Umbilical cord (tissue), 2 donors: ENCODE results near the gene NPY5R. TPM values are rescaled to one million over a fixed set of nuclear protein-coding genes. Genes with fewer than 3 reads are reported as not detected.

Experiments
- DNase-seq: peaks from one replicate; pipeline ENCODE4 v3.0.0-alpha.2; 2015; ENCODE audit warnings: low spot score
- total RNA-seq: library from RNA; depleted of rRNA; stranded (reverse); fragments of >200 nt; gene quantifications from one replicate; pipeline ENCODE4 v1.2.3, GENCODE V29; 2014; ENCODE audit warnings: low replicate concordance; ENCODE audit not compliant: insufficient read depth

Gene NPY5R
- 5.8 TPM for total RNA-seq

DNA sequence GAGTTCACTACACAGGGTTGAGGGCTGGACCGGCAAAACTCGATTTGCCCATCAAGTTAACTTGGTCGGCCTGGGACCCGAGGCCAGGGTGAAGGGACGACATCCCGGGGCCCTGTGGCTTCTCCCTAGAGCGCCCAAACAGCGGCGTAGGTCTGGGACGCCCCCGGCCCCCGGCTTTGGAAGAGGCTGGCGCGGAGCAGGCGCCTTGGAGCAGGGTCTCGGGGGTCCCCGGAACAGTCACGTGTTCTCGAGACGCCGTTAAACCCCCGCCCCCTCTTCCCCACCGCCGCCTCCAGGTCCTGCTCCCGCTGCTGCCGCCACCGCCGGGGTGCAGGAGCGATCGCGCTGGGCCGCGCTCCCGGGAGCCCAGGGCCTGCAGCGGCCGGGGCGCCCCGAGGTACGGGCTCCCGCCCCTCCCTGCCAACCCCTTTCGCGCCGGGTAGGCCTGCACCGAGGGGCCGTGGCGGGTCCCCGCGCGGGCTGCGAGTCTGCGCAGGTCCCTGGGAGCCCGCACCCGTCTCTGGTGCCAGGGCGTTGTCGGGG is at the start of gene NPY5R:
Gene NPY5R, plus strand, starts transcription at position 289 of the 543 bp plus-strand sequence. CDS start 6,382 bp downstream, outside the sequence.
- DNase-seq: no peak

DNA sequence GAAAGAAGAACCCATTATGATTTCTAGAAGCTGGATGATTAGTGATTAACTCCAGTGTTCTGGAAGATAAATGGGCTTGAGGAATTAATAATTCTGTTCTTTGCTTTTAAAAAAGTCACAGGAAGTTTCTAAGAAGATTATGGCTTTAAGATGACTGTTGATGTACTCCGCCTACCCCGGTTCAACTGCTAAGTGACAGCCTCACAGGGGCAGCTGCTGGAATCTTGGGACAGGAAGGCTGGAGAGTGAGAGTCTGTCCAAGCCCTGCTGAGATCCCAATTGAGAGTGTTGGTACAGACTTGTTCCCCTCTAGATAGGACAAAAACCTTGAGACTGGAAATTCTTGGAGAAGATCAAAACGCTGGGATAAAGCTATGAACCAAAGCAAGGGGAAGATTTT is 48.6 kb upstream of the NPY5R start:
- no peak for DNase-seq

DNA sequence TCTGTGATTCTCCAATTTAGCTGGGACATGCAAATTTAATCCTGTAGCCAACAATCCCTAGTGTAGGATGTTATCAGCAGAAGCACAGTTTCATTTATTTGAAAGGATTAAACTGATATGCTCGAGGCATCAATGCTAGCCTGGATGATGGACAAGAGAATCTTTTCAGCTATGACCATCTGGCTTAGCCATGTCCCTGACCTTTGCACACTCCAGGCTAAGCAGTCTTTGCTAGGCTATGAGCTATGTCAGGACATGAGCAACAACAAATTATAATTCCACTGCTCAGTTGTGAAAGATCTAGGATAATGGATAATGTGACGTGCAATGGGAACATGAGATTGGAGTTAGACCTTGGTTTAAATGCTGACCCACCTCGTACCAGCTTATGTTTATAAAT is 43.2 kb upstream of the NPY5R start:
- DNase-seq: no peak

DNA sequence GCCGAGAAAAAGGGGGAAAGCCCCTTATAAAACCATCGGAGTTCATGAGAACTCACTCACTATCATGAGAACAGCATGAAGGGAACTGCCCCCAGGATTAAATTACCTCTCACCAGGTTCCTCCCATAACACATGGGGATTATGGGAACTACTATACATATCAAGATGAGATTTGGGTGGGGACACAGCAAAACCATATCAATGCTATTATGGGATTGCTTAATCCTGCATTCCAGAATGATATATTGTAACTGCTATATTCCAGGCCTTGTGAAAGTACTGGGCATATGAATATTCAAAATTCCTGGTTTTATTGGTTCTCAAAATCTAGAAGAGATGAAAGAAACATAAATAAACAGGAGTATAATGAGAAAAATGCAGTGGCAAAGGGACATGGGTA is 40.6 kb upstream of the NPY5R start:
- no peak for DNase-seq

DNA sequence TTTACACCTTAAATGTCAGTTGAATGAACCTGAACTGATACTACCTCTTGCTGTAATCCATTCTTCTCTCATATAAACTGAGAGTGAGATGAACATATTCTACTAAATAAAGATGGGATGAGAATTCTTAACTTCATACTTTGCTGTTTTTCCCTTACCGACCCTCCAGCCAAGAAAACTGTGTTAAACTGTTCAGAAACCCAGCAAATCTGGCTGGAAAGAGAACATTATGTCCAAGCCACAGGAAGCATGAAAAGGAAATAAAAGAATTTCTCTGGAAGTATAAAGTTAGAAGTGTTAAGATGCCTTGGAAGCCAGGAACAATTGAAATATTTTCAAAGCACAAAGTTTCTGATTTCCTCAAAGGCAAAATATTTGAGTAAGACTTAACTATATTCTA is 34.2 kb upstream of the NPY5R start:
- no peak for DNase-seq

DNA sequence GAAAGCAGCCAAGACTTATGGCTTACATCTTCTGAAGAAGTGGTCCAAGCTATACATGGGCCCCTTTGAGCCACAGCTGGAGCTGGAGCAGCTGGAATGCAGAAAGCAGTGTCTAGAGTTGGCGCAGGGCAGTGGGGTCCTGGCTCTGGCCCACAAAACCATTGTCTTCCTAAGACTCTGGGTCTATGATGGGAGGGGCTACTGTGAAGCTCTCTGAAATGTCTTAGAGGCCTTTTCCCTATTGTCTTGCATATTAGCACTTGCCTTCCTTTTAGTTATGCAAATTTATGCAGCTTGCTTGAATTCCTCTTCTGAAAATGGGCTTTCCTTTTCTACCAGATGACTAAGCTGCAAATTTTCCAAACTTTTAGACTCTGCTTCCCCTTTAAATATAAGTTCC is 26.6 kb upstream of the NPY5R start:
- DNase-seq: no peak

DNA sequence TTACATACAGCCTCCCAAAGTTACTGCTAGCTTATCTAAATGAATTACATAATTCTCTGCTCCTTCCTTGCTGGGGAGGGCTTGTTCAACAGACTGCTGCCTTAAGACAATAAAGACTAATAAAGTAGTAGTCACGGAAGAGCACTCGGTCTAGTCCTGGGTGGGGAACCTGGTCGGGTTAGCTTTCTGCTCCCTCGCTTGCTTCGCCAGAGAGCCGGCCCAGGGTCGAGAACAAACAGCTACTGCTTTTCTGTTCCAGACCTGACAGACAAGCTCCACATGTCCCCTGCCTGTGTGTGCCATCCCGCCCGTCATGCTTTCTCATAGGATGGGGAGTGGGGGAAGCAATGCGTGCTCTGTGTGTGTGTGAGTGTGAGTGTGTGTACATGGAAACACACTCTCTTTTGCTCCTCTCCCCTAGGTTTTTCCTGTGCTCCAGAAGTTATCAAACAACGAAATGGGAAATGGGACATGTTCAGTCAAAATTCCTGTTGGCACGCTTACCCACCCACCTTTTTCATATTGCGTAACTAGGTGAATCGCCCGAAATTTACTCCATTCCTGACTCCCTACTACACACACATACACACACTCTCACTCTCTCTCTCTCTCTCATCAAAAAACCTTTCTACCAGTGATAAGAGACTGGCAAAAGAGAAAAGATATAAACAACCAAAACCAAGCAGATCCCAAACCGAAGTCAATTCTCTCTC is 12.6 kb upstream of the NPY5R start:
- no peak for DNase-seq

DNA sequence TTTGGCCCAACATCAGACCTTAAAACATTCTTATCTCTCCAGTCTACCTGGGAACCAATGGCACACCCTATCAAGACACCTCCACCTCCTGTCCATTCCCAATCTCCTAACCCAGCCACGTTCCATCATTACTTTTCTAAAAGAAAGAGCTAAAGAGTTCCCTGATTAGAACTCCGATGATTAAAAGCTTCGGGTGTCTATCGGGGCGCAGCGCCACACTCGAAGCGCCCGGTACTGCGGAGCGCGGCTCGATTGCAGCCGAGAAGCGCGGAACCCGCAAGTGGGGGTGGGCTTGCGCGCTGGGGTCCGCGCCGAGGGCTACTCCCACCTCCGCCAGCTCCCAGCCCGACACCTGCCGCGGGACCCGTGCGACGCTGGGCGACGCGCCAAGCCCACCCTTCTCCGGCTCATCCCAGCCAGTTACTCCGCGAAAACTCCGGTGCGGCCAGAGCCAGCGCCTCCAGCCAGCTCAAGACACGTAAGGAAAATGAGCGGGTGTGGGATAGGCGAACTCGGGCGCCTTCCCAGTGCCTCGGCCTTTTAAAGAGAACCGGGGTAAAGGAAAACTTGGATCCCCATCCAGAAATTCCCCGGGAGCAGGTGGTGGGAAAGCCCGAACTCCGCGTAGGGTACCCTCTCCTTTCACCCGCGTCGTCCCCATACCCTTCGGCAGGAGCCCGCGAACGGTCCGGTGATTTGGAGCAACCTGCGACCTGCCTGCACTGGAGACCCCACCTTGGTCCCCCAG is 11.9 kb upstream of the NPY5R start:
- DNase-seq: peak; percentile 20

DNA sequence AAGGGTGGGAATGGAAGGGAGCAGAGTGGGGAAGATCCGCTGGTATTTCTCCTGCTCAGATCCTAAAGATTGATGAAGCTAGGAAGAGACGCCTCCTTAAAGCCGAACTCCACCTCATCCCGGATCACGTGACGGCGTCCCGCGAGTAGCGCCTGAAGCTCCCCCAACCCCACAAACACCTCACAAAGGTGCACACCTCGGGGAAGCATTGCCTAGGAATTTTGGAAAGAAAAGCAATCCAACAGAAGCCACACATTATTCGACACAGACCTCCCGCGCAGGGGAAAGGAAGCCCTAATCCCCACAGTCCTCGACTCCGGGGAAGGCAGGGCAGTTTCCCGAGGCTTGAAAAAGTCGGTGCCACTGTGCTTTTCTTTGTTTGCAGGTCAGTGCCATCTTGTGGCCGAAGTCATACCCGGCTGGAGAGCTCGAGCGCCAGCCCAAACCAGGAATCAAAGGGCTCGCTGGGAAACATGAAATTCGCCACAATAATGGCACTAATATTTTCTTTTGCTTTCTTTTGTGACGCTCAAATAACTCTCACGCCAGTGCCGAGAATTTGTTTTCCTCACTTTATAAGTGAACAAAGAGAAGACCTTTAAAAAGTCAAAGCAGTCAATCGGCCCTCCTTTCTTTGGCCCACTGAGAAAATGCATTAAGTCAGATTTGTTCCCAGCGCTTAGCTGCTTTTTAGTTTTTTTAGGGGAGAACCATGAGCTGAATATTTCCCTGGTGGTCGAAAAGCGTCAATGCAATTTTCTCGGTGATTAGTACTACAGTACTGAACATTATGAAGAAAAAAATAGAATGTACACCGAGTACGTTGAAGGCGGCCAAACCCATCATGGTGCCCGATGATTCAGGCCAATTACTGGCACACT is 10.9 kb upstream of the NPY5R start, which contains the start of gene NPY1R:
Gene NPY1R, minus strand, starts transcription at position 71 of the 881 bp plus-strand sequence. CDS start 6,042 bp downstream, outside the sequence.
- DNase-seq: peak; percentile 80

DNA sequence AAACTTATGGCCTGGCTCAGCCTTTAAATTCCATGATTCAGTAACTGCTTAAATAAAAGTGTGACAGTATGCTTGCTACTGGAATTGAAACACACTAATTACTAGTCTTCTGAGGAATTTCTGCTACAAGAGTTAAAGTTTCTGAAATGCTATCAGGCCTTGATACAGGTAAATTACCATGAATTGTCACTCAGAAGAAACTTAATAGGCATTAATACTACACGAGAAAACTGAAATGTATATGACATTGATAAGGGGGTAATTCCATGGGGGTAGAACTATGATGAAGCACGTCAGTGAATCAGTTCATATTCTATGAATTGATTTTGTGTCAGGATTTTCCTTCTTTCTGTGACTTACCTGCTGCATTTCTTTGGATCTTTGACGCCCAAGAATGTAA is 8.3 kb upstream of the NPY5R start:
- DNase-seq: no peak

DNA sequence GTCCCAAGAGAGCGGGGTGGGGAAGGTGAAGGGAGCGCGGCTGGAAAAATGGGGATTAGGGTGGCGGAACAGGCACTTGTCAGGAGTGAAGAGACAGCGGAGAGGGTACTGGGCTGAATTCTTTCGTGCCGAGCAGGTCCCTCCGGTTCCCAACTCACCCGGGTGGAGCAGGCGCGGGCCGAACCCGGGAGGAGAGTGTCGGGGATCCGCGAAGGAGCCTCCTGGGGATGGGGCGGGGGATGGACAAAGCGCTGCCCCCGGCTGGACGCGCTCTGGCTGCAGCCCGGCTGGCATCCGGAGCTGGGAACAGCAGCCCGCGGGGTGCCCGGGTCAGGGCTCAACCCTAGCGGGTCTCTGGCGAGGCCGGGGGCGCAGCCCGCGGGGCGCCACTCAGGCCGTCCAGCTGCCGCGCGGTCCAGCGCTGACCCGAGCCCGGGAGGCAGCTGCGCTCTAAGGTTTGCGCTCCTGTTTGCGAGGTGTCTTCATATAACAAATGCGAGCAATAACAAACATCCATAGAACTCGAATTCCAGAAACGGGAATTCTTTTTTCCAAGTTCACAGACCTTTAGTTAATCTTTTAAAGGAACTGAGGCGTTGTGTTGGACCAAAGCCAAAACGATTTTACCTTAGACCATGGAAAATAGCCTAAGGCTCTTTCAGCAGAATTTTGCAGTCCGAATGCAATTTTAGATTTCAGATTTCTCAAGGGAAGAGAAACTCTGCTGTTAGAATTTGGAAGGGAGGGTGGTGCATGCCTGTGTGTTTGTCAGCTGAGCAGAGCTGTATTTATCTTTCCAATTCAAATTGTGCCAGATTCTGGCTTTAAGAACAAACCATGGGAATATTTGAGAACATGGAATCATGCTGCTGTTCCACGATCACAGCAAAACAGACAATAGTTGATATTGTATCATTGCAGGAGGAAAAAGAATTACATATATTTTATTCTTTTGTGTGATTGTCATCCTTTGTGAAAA is 744 bp downstream of the NPY5R start:
- peak; percentile 4 for DNase-seq

DNA sequence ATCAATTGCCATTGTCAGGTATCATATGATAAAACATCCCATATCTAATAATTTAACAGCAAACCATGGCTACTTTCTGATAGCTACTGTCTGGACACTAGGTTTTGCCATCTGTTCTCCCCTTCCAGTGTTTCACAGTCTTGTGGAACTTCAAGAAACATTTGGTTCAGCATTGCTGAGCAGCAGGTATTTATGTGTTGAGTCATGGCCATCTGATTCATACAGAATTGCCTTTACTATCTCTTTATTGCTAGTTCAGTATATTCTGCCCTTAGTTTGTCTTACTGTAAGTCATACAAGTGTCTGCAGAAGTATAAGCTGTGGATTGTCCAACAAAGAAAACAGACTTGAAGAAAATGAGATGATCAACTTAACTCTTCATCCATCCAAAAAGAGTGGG is 7.0 kb downstream of the NPY5R start:
- DNase-seq: no peak

DNA sequence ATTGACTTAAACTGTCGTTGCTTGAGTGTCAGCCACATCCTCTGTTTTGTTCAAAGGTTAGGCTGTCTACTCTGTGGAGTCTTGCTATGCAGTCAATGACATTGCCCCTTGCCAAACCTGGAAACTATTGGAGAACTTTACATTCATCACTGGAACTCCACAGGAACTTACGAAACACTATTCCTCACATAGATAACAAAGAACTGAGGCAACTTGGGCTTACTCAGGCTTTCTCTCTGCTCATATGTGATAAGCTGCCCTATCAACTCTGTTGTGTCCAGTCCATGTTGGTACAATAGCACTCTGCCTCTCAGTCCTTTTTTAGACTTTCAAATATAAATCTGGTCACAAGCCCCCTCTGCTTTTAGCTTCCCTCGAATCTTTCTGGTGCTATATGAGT is 9.4 kb downstream of the NPY5R start:
- no peak for DNase-seq

DNA sequence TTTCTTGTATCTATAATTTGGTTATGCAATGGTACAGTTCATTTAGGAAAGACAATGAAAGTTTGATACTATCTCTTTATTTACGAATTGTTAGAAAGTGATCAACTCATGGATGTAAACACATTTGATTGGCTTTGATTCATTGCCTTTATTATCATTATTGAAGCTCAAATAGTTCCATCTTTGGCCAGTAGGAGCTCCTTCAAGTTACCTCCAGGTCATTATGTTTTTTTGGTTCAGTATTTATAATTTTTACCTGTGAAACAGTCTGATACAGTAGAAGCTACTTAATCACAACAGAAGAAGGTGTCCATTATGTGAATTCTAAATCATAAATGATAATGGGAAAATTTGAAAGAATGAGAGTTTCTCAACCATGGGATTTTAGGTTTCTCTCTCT is 12.4 kb downstream of the NPY5R start:
- DNase-seq: no peak

DNA sequence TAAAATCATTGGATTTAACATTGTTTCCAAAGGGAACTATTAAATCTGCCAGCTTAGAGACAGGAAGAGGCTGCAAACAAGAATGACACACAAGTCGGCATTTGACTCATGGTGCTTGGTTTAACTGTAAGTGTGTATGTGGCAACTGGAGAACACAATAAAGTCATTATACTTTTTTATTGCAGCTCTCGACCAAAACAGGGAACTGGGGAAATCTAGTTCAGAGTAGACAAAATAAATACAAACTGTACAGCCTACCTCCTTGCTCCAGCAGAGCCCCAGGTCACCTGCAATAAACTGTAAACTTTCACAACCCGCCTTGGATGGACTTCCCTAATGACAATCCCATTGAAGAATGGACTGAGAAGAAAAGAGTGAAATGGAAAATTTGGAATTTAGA is 24.0 kb downstream of the NPY5R start:
- no peak for DNase-seq

DNA sequence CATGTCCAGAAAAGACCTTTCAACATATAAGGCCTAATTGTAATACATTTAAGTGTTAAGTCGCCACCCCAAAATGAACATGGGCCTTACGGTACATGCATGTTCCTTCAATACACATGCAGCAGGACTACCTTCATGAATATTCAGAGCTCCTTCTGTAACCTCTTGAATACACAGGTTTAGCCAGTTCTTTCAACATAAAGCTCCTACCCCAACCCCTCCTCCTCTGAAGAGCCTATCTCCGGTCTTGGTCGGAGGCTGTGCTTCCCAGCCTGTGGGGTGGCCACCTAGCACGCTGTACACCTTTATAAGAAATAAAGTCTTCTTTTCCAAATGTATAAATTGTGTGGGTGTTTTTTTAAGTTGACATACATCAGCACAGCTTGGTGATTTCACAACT is 28.3 kb downstream of the NPY5R start:
- DNase-seq: no peak

DNA sequence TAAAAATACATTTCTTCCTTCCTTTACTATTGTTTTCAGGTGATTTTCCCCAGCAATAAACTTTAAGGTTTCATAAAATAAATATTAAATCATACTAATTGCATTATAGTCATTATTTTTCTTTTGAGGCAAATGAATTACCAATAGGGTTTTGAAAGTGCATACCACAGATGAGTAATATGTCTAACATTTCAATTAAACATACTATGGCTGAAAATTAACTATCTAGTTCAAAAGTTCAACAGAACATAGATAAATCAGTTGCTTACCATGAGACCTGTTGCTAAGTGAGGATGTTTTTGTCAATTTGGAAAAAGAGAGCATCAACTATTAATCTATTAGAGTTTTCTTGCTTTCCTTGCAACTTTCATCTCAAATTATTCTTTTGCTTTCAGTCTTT is 35.0 kb downstream of the NPY5R start:
- DNase-seq: no peak

DNA sequence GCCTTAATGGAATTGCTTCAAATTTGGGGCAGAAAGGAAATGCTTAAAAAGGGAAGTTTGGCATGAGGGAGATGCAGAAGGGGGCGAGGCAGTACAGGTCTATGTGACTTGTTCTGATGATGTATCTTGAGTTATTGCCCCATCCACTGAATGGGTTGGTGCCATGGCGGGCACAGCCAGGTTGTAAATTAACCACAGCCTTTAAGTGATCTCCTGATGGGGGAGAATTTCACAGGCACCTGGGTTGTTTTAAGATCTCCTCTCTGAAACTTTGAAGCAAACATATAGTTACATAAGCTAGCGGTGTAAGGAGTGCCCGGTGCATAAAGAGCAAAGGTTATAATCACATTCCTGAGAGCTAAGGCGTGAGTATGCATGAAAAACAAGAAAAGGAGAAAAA is 37.0 kb downstream of the NPY5R start:
- no peak for DNase-seq

DNA sequence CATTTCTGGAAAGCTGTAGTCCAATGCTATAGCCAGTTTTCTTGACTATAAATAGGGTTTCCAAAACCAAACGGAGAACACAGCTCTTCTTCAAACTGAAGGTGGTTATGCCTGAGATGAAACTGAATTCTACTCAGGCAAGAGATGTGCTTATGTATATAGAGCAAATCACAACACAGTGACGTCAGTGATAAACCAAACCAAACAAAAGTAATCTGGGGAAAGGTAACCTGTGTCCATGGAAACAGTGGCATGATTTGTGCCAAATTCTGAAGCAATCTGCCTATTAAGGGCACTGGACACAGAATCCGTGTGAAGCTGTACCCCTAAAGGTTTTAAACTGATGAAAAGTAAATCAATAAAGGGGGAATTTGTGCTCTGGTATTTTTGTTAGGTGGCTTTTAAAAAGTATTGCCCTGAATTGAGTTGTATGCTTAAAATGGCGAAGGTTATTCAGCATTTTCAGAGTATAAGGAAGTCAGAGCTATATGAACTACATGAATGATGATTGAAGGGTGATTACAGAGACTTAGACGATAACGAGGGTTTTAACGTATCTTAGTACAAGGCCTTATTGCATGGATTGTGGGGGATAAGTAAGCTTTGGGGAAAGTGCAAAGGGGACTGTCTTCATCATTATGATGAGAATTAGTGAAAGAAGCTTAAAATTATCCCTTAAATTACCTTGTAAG is 38.6 kb downstream of the NPY5R start:
- no peak for DNase-seq

DNA sequence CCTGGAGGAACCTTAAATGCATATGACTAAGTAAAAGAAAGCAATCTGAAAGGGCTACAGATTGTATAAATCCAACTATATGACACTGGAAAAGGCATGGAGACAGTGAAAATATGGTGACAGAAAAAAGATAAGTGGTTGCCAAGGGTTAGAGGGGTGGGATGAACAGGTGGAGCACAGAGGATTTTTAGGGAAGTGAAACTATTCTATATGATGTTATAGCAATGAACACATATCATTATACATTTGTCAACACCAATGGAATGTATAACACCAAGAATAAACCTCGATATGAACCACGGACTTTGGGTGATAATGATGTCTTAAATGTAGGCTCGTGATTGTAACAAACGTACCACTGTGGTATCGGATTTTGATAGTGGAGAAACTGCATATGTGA is 40.7 kb downstream of the NPY5R start:
- DNase-seq: no peak
